Liver (tissue), 9 donors: ENCODE measurements around the gene EFNA3. TPM values are rescaled to one million over a fixed set of nuclear protein-coding genes. Genes with fewer than 3 reads are reported as not detected.

Source experiments
- DNase-seq: peaks from one replicate; pipeline ENCODE4 v3.0.0-alpha.2; 2017; ENCODE audit warnings: low spot score
- H3K27ac ChIP-seq, 2 donors: one replicate each; pipeline ENCODE4 v1.7.0; 2013; ENCODE audit warnings: inconsistent platforms in 2 of 2, low read length in 2 of 2, control low read depth in 1 of 2, low read depth in 1 of 2, mild to moderate bottlenecking in 1 of 2
- H3K27me3 ChIP-seq, 4 donors: one replicate each; pipeline versions ENCODE4 v1.6.1 to v1.7.0; 2013; ENCODE audit warnings: low read length in 3 of 4, inconsistent platforms in 1 of 4, mild to moderate bottlenecking in 1 of 4, moderate library complexity in 1 of 4; ENCODE audit not compliant: control insufficient read depth in 4 of 4, insufficient read depth in 4 of 4
- H3K36me3 ChIP-seq, 4 donors: one replicate each; pipeline versions ENCODE4 v1.6.1 to v1.7.0; 2013; ENCODE audit warnings: low read length in 3 of 4, mild to moderate bottlenecking in 3 of 4, low read depth in 1 of 4, moderate library complexity in 1 of 4; ENCODE audit not compliant: control insufficient read depth in 4 of 4, insufficient read depth in 3 of 4
- H3K4me1 ChIP-seq, 4 donors: one replicate each; pipeline versions ENCODE4 v1.6.1 to v1.7.0; 2013; ENCODE audit warnings: low read length in 3 of 4, mild to moderate bottlenecking in 3 of 4, moderate library complexity in 1 of 4; ENCODE audit not compliant: control insufficient read depth in 4 of 4, insufficient read depth in 4 of 4
- H3K4me3 ChIP-seq, 3 donors: one replicate each; pipeline versions ENCODE4 v1.6.1 to v1.7.0; 2013; ENCODE audit warnings: low read length in 3 of 3, control low read depth in 1 of 3, low read depth in 1 of 3, mild to moderate bottlenecking in 1 of 3
- H3K9ac ChIP-seq, 2 donors: one replicate each; pipeline ENCODE4 v1.7.0; 2013; ENCODE audit warnings: low read length in 2 of 2, mild to moderate bottlenecking in 2 of 2, moderate library complexity in 2 of 2, control low read depth in 1 of 2, low read depth in 1 of 2
- H3K9me3 ChIP-seq, 4 donors: one replicate each; pipeline versions ENCODE4 v1.6.1 to v1.7.0; 2013; ENCODE audit warnings: low read length in 3 of 4; ENCODE audit not compliant: control insufficient read depth in 4 of 4
- ATF3 ChIP-seq: IDR thresholded peaks from 2 replicates; pipeline ENCODE4 v1.6.1; 2016; ENCODE audit warnings: antibody characterized with exemption
- CTCF ChIP-seq: fragments of 150-350 bp; IDR thresholded peaks from 2 replicates; pipeline ENCODE4 v1.5.1; 2017; ENCODE audit warnings: improper control_type of control experiment, low read depth, low read length; ENCODE audit not compliant: missing input control
- FOXA2 ChIP-seq: IDR thresholded peaks from 2 replicates; pipeline ENCODE4 v1.6.1; 2016; ENCODE audit warnings: antibody characterized with exemption
- HNF4A ChIP-seq, 2 donors: conservative IDR thresholded peaks; 2 replicates each; pipeline ENCODE4 v1.6.1; 2016; ENCODE audit warnings: antibody characterized with exemption in 2 of 2, mild to moderate bottlenecking in 2 of 2
- HNF4G ChIP-seq: IDR thresholded peaks from 2 replicates; pipeline ENCODE4 v1.6.1; 2016; ENCODE audit warnings: antibody characterized with exemption
- JUND ChIP-seq, 2 donors: IDR thresholded peaks; 2 replicates each; pipeline ENCODE4 v1.6.1; 2016; ENCODE audit warnings: antibody characterized with exemption in 2 of 2
- MAX ChIP-seq: IDR thresholded peaks from 2 replicates; pipeline ENCODE4 v1.6.1; 2016; ENCODE audit warnings: antibody characterized with exemption
- RAD21 ChIP-seq, 2 donors: IDR thresholded peaks; 2 replicates each; pipeline ENCODE4 v1.6.1; 2016; ENCODE audit warnings: antibody characterized with exemption in 2 of 2, mild to moderate bottlenecking in 2 of 2
- RXRA ChIP-seq, 2 donors: IDR thresholded peaks; 2 replicates each; pipeline ENCODE4 v1.6.1; 2017 to 2018; ENCODE audit warnings: antibody characterized with exemption in 2 of 2, mild to moderate bottlenecking in 1 of 2
- SP1 ChIP-seq: IDR thresholded peaks from 2 replicates; pipeline ENCODE4 v1.6.1; 2018; ENCODE audit warnings: antibody characterized with exemption, mild to moderate bottlenecking
- TAF1 ChIP-seq: conservative IDR thresholded peaks from 2 replicates; pipeline ENCODE4 v1.6.1; 2016; ENCODE audit warnings: antibody characterized with exemption, mild to moderate bottlenecking
- YY1 ChIP-seq: IDR thresholded peaks from 2 replicates; pipeline ENCODE4 v1.6.1; 2016; ENCODE audit warnings: antibody characterized with exemption, mild to moderate bottlenecking
- WGBS: extraction: QIAGEN DNeasy Blood & Tissue Kit; methylation state at CpG from one replicate; pipeline ENCODE4 v1.1.7; 2013; 5-methylcytosine and 5-hydroxymethylcytosine counted together
- polyA plus RNA-seq, 2 donors: library from polyadenylated mRNA; stranded (reverse) in 1 of 2; unstranded in 1 of 2; fragments of 200-250 nt in 1 of 2; fragments of >200 nt in 1 of 2; fragmentation: Nextera tagmentation in 1 of 2; extraction: Ambion mirVana in 1 of 2; gene quantifications; one replicate each; pipeline versions ENCODE4 v1.2.1 to v1.2.3, GENCODE V29; 2013 to 2015
- total RNA-seq, 2 donors: library from RNA; depleted of rRNA; stranded (reverse); fragments of >200 nt; gene quantifications; one replicate each; pipeline ENCODE4 v1.2.3, GENCODE V29; 2014
- donor health status: healthy.
- donor health status: healthy.
- donor health status: healthy.
- donor health status: healthy.
- donor health status: healthy.

The EFNA3 gene
- total and polyA plus RNA-seq, 4 donors: 0.47 to 3.7 (median 1.1) TPM

- TF ChIP-seq CTCF (no peak), FOXA2 (no peak), HNF4G (no peak)
These were observed 9.0 kb upstream of the EFNA3 start (continued) for GRCh38 chr1:155069551-155070157.

DNA sequence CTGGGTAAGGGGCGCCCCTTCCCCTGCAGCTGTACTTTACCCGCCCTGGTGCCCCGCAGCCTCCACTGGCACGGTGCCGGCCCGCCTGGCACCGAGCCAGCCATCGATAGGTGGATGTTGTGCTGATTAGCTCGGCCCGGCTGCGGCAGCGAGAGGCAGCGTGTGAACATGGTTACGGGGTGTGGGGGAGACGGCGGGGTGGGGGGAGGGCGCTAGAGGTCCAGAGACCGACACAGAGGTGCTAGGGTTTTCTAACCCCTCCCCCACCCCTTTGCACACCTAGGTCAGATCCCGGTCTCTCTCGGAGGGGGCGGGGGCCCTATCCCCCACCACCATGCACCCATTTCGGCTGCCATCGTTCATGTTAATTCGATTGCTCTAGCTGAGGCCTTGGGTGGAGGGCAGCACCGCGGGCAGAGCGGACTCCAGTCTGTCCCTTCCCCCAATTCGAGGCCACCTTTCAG lies 8.4 kb upstream of the EFNA3 start:
- Histone ChIP-seq H3K9me3 (no peaks in the 10 kb centered on the region), H3K9ac (no peak overlapping the region), H3K4me3 (no peak overlapping the region), H3K4me1 (peaks cover 4 to 12% (median 7%) of the 10 kb centered on the region in 4 donors), H3K27me3 (no peaks in the 10 kb centered on the region), H3K27ac (no peak overlapping the region), H3K36me3 (peaks cover 0 to 2% (median 0%) of the 10 kb centered on the region in 4 donors)
- no peak for DNase-seq
- TF ChIP-seq SP1: no peak
- no peak for TF ChIP-seq TAF1
- TF ChIP-seq HNF4G: no peak
- TF ChIP-seq CTCF: no peak
- TF ChIP-seq MAX: no peak
- TF ChIP-seq YY1: no peak
- no peak for TF ChIP-seq HNF4A (conservative IDR thresholded peaks at IDR 0.05)
- no peak for TF ChIP-seq ATF3
- TF ChIP-seq RXRA (IDR thresholded peaks at IDR 0.05): no peak
- no peak for TF ChIP-seq JUND (IDR thresholded peaks at IDR 0.05)
- no peak for TF ChIP-seq RAD21 (IDR thresholded peaks at IDR 0.05)
- 27% methylated on average over 28 of the region's 28 CpGs for WGBS

DNA sequence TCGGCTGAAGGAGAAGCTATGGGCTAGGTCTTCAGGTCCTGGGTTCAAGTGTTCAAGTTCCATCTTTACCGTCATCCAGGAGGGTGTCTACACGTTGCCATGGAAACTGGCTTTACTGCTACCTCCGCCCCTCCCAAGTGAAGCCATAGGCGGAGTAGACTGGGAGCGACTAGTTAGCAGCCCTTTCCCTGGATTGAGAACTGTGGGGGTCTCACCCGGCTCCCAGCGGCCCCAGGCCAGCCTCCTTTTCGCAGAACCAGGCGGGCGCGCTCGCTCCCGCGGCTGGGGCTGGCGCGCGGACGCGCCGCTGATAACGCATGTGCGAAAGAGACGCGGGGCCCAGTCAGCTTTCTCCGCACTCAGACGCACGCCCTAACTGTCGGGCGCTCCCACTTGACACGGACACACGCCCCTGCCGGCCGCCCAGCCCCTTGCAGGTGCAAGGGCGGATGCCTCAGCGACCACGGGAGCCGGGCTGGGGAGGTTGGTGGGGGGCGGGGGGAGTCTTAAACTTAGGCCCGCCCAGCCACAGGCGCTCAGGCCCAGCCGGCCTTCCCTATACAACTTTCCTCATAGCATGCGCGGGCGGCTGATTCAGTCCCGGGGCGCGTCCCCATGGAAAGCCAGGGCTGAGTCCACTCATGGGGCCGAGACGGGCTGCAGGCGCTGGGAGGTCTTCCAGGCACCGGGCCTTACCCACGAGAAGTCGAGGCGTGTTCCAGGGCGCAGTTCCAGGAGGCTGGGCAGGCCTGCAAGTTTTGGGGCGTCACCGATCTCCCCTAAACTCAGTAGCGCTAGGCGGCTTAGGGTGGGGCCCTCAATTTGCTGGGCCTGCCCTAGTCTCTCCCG lies 7.7 kb upstream of the EFNA3 start:
- Histone ChIP-seq H3K4me1 (peaks cover 4 to 12% (median 7%) of the 10 kb centered on the region in 4 donors), H3K36me3 (peaks cover 0 to 2% (median 0%) of the 10 kb centered on the region in 4 donors), H3K4me3 (peak overlapping the region in 2 of 3 donors; percentile 26 to 45), H3K9me3 (no peaks in the 10 kb centered on the region), H3K9ac (peak overlapping the region in 1 of 2 donors; percentile 6), H3K27ac (no peak overlapping the region), H3K27me3 (no peaks in the 10 kb centered on the region)
- TF ChIP-seq CTCF: peak; percentile 23
- no peak for TF ChIP-seq YY1
- DNase-seq: peak; percentile 77
- 6% methylated on average over 61 of the region's 61 CpGs for WGBS
